ENCODE results near the gene RASD2.

The RASD2 gene

GRCh38 chr22:35518811-35519210, 21.8 kb upstream of the RASD2 start:
- no peak for DNase-seq (ENCODE audit: low read depth)

- DNase-seq (ENCODE audit: low read depth): no peak
These were observed 21.2 kb upstream of the RASD2 start for GRCh38 chr22:35519306-35520000.

GRCh38 chr22:35521358-35522224, 19.0 kb upstream of the RASD2 start:
- DNase-seq (ENCODE audit: low read depth): no peak

GRCh38 chr22:35522225-35523149, 18.1 kb upstream of the RASD2 start:
- no peak for DNase-seq (ENCODE audit: low read depth)

GRCh38 chr22:35523167-35523947, 17.3 kb upstream of the RASD2 start:
- no peak for DNase-seq (ENCODE audit: low read depth)

- DNase-seq (ENCODE audit: low read depth): peak; percentile 56
These were observed 15.5 kb upstream of the RASD2 start for GRCh38 chr22:35524966-35525686.

GRCh38 chr22:35525687-35526332, 14.8 kb upstream of the RASD2 start:
- DNase-seq (ENCODE audit: low read depth): no peak

- DNase-seq (ENCODE audit: low read depth): no peak
These were observed 14.2 kb upstream of the RASD2 start for GRCh38 chr22:35526333-35526979.

GRCh38 chr22:35528927-35529326, 11.7 kb upstream of the RASD2 start:
- no peak for DNase-seq (ENCODE audit: low read depth)

- no peak for DNase-seq (ENCODE audit: low read depth)
These were observed 9.9 kb upstream of the RASD2 start for GRCh38 chr22:35530700-35531099.

- DNase-seq (ENCODE audit: low read depth): no peak
These were observed 9.4 kb upstream of the RASD2 start for GRCh38 chr22:35531202-35531601.

- DNase-seq (ENCODE audit: low read depth): no peak
These were observed 9.0 kb upstream of the RASD2 start for GRCh38 chr22:35531676-35532075.

GRCh38 chr22:35533365-35534029, 7.1 kb upstream of the RASD2 start:
- DNase-seq (ENCODE audit: low read depth): no peak

- DNase-seq (ENCODE audit: low read depth): no peak
These were observed 6.5 kb upstream of the RASD2 start for GRCh38 chr22:35534091-35534490.

- no peak for DNase-seq (ENCODE audit: low read depth)
These were observed 3.4 kb upstream of the RASD2 start for GRCh38 chr22:35537232-35537631.

- DNase-seq (ENCODE audit: low read depth): no peak
These were observed 1.8 kb upstream of the RASD2 start for GRCh38 chr22:35538801-35539321.

- DNase-seq (ENCODE audit: low read depth): no peak
These were observed 1.1 kb upstream of the RASD2 start for GRCh38 chr22:35539487-35539886.

GRCh38 chr22:35539910-35540594, 579 bp upstream of the RASD2 start:
- DNase-seq (ENCODE audit: low read depth): no peak

Measured in fibroblast of gingiva (primary cell).